ENCODE data around the gene USP6NL.
A peak's percentile ranks its signal among the peaks of the same experiment; 100 is the strongest.

USP6NL gene

DNA sequence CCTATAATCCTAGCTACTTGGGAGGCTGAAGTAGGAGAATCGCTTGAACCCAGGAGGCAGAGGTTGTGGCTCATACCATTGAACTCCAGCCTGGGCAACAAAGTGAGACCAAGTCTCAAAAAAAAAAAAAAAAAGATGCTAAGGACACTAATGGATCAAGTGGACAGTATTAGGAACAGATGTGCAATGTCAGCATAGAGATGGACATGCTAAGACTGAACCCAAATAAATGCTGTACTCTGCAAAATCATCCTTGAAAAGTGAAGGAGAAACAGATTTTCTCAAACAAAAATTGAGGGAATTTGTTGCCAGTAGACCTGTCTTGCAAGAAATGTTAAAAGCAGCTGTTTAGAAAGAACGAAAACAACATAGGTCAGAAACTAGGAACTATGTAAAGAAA, 194.5 kb downstream of the USP6NL start:
- DNase-seq (ENCODE audit: insufficient read length) (no peak), FAIRE-seq (no peak)
- TF ChIP-seq TAF1 (IDR thresholded peaks at IDR 0.05; ENCODE audit: borderline replicate concordance, low read depth, low read length) (no peak), POLR2AphosphoS5 (IDR thresholded peaks at IDR 0.05; ENCODE audit: low read depth, low read length) (no peak), POLR2A (IDR thresholded peaks at IDR 0.05; ENCODE audit: low read depth, low read length) (no peak)

DNA sequence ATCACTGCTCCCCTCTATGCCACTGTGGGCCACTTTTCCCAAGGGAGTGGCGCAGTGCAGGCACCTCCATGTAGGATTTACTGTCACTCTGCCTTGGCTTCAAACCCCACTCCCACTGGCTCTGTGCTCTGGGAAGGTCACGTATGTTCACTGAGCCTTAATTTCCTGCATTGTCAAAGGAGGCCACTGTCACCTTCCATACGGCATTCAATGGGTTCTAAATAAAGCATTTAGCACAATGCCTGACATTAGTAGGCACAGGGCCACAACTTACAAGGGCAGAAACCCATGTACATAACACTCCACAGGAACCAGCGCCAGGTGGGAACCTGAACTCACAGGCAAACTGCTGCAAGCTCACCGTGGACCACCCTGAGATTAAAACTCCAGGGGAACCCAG, 196.4 kb downstream of the USP6NL start:
- TF ChIP-seq POLR2AphosphoS5 (IDR thresholded peaks at IDR 0.05; ENCODE audit: low read depth, low read length): no peak
- TF ChIP-seq POLR2A (IDR thresholded peaks at IDR 0.05; ENCODE audit: low read depth, low read length): no peak
- FAIRE-seq (no peak), DNase-seq (ENCODE audit: insufficient read length) (no peak)

DNA sequence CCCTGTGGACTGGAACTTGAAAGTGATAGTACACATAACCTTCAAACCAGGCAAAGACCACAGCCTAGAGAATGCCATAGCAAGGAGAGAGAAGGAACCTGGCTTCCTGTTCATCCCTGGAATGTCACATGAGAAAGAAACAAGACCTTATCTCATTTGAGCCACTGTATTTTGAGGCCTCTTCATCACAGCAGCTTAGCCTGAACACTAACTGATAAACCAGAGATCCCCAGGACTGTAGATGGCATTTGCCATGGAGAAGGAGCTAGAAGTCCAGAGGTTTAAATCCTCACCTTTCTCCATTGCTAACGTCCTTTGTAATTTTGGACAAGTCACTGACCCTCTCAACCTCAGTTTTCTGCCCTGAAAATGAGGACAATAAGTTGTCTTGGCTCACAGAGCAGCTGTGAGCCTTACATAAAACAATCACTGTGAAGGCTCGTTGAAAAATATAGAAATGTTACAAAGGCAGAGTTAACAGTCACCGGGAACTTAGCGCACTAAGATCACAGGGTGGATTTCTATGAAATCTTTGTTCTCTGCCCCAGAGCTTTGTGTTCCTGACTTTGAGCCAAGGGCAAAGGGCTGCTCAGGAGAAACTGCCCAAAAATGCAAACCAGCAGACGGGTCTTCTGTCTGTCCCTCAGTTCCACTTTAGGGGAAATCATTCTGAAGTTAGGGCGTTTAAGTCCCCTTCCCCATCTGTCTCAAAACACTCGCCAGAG, 197.0 kb downstream of the USP6NL start:
- no peak for FAIRE-seq
- TF ChIP-seq TAF1 (IDR thresholded peaks at IDR 0.05; ENCODE audit: borderline replicate concordance, low read depth, low read length): no peak
- TF ChIP-seq POLR2AphosphoS5 (IDR thresholded peaks at IDR 0.05; ENCODE audit: low read depth, low read length): no peak
- no peak for TF ChIP-seq POLR2A (IDR thresholded peaks at IDR 0.05; ENCODE audit: low read depth, low read length)
- no peak for DNase-seq (ENCODE audit: insufficient read length)

DNA sequence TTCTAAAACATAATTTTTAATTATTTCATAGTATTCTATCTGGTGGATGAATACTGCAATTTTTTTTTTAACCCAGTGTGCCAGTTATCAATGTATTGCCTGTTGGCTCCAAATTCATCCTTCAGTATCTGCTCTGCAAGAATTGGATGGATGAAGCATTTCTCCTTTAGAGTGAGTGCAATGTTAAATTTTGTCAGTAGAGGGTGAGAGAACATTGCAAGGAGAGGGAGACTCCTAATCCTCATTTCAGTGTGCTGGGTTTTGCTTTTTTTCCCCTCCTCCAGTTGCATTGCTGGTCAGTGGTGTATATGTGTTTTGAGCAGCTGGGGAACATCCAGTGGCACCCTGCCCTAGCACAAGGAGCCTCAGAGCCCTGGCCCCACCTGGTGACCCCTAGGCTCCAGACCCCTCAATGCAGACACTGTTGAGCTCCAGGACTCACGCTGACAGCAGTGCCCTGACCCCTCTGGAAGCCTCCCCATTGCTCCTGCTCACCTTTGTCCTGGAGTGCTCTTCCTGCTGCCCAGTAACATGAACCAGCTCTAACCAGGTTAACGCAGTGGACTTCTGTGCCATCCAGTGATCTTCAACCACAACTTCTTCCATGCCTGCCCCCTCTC, 199.4 kb downstream of the USP6NL start:
- DNase-seq (ENCODE audit: insufficient read length): no peak
- FAIRE-seq: no peak
- TF ChIP-seq TAF1 (IDR thresholded peaks at IDR 0.05; ENCODE audit: borderline replicate concordance, low read depth, low read length) (no peak), POLR2AphosphoS5 (IDR thresholded peaks at IDR 0.05; ENCODE audit: low read depth, low read length) (no peak), POLR2A (IDR thresholded peaks at IDR 0.05; ENCODE audit: low read depth, low read length) (no peak)

DNA sequence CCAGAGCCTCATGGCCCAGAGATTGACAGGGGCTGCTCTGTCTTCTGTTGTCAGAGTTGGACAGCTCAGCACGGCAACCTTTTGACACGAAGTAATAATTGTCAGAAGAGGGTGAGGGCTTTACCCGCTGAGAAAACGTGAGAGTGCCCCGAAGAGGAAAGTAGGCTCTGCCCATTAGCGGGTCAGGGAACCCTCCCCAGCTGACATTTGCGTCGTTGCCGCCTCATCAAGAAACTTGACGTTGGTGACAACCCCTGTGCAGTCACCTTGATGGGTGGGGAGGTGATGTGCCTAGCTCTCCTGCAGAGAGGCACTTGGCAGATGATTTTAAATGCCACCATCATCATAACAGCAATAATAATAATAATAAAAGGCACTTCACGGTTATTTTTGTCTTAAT, 202.1 kb downstream of the USP6NL start:
- no peak for FAIRE-seq

DNA sequence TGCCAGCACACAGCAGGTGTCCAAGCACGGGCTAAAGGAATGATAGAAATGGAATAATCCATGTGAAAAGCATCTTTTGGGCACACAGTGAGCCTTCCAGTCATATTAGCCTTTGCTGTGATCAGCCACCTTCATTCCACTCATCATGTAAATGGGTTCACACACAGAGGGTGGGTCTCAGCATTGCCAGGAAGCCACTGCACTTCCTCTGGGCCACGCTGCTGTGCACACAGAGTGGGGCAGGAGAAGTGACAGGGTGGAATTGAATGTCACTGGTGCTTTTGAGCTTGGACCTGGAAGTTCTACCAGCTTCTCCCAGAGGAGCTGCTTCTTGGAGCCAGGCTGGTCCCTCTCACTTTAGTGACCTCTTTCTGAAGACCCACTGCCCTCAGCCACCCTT, 203.5 kb downstream of the USP6NL start:
- no peak for TF ChIP-seq POLR2AphosphoS5 (IDR thresholded peaks at IDR 0.05; ENCODE audit: low read depth, low read length)
- no peak for TF ChIP-seq TAF1 (IDR thresholded peaks at IDR 0.05; ENCODE audit: borderline replicate concordance, low read depth, low read length)
- no peak for TF ChIP-seq POLR2A (IDR thresholded peaks at IDR 0.05; ENCODE audit: low read depth, low read length)
- DNase-seq (ENCODE audit: insufficient read length) (no peak), FAIRE-seq (no peak)

More for the DNA sequence above, 202.1 kb downstream of the USP6NL start:
- no peak for DNase-seq (ENCODE audit: insufficient read length)
- no peak for TF ChIP-seq TAF1 (IDR thresholded peaks at IDR 0.05; ENCODE audit: borderline replicate concordance, low read depth, low read length)
- no peak for TF ChIP-seq POLR2AphosphoS5 (IDR thresholded peaks at IDR 0.05; ENCODE audit: low read depth, low read length)
- no peak for TF ChIP-seq POLR2A (IDR thresholded peaks at IDR 0.05; ENCODE audit: low read depth, low read length)

DNA sequence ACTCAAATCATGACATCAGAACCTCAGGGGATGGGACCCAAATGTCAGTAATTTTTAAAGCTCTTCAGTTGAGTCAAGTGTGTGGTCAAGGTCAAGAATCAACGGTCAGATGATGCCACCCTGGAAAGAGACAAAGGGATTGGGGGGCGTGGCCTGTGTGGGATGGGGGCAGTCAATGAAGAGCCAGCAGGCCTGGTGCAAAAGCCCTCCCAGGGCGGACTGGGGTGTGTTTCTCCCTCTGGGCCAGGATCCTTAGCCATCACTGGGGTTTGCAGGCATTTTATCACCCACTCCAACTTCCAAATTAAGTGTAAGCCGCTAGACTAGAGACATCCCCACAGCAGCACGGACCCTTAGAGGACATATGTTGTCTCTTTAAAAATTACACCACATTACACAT, 204.7 kb downstream of the USP6NL start:
- no peak for TF ChIP-seq TAF1 (IDR thresholded peaks at IDR 0.05; ENCODE audit: borderline replicate concordance, low read depth, low read length)
- TF ChIP-seq POLR2A (IDR thresholded peaks at IDR 0.05; ENCODE audit: low read depth, low read length): no peak
- TF ChIP-seq POLR2AphosphoS5 (IDR thresholded peaks at IDR 0.05; ENCODE audit: low read depth, low read length): no peak
- FAIRE-seq (no peak), DNase-seq (ENCODE audit: insufficient read length) (no peak)

DNA sequence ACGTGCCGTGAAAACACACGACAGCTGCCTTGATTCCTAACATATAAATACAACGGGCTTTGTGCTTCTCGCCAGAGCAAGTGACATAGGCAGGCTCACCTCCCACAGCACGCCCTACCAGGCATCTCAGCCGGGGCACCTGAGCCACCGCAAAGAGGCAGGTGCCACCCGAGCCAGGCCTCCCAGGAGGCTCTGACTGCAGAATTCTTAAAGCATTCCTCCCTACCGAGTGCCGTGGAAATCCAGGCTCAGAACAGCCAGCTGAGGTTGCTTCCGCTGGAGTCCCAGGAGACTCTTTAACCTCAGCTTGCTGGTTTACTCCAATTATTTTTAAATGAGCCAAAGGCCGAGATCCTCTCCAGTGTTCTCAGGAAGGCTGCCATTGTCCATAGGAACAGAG, 206.5 kb downstream of the USP6NL start:
- no peak for DNase-seq (ENCODE audit: insufficient read length)
- TF ChIP-seq POLR2A (IDR thresholded peaks at IDR 0.05; ENCODE audit: low read depth, low read length): no peak
- FAIRE-seq: peak; percentile 61

Measured in GM12892 (cell line).